Hepatocyte (in vitro differentiated cells): ENCODE results near the gene SFT2D1. TPM values are rescaled to one million over a fixed set of nuclear protein-coding genes. Genes with fewer than 3 reads are reported as not detected.

Source experiments
- DNase-seq: peaks from one replicate; pipeline ENCODE4 v3.0.0-alpha.2; 2016; ENCODE audit warnings: low spot score
- H2AFZ ChIP-seq: fragments of 200-600 bp; sonication (generic); 2 replicates; pipeline ENCODE4 v1.6.0; 2016; ENCODE audit warnings: antibody characterized with exemption, mild to moderate bottlenecking
- H3K27ac ChIP-seq: fragments of 200-600 bp; sonication (generic); 2 replicates; pipeline ENCODE4 v1.5.1; 2016; ENCODE audit warnings: mild to moderate bottlenecking
- H3K27me3 ChIP-seq: fragments of 200-600 bp; sonication (generic); 2 replicates; pipeline ENCODE4 v1.6.1; 2016
- H3K36me3 ChIP-seq: fragments of 200-600 bp; sonication (generic); replicated peaks from 2 replicates; pipeline ENCODE4 v1.5.1; 2016; ENCODE audit warnings: low read depth; ENCODE audit not compliant: insufficient read depth
- H3K4me1 ChIP-seq: fragments of 200-600 bp; sonication (generic); 2 replicates; pipeline ENCODE4 v1.5.1; 2016; ENCODE audit warnings: mild to moderate bottlenecking, moderate library complexity; ENCODE audit not compliant: insufficient read depth
- H3K4me2 ChIP-seq: fragments of 200-600 bp; sonication (generic); 2 replicates; pipeline ENCODE4 v1.6.0; 2016
- H3K4me3 ChIP-seq: fragments of 200-600 bp; sonication (generic); 2 replicates; pipeline ENCODE4 v1.5.1; 2016; ENCODE audit warnings: mild to moderate bottlenecking
- H3K79me2 ChIP-seq: fragments of 200-600 bp; sonication (generic); 2 replicates; pipeline ENCODE4 v1.6.0; 2017; ENCODE audit warnings: mild to moderate bottlenecking
- H3K9me2 ChIP-seq: fragments of 200-600 bp; sonication (generic); replicated peaks from 2 replicates; pipeline ENCODE4 v1.6.0; 2017; ENCODE audit warnings: mild to moderate bottlenecking; ENCODE audit not compliant: insufficient read depth
- H3K9me3 ChIP-seq: fragments of 200-600 bp; sonication (generic); 2 replicates; pipeline ENCODE4 v1.5.1; 2016; ENCODE audit warnings: low read depth, mild to moderate bottlenecking
- H4K20me1 ChIP-seq: fragments of 200-600 bp; sonication (generic); 2 replicates; pipeline ENCODE4 v1.6.0; 2016; ENCODE audit warnings: mild to moderate bottlenecking; ENCODE audit not compliant: insufficient read depth, poor library complexity, severe bottlenecking
- CTCF ChIP-seq: fragments of 200-600 bp; sonication (generic); IDR thresholded peaks from 2 replicates; pipeline ENCODE4 v1.5.1; 2016; ENCODE audit warnings: antibody characterized with exemption, mild to moderate bottlenecking; ENCODE audit not compliant: poor library complexity
- EZH2 ChIP-seq: fragments of 200-600 bp; sonication (generic); IDR thresholded peaks from 2 replicates; pipeline ENCODE4 v1.6.1; 2016; ENCODE audit warnings: antibody characterized with exemption, mild to moderate bottlenecking, borderline replicate concordance
- EZH2phosphoT487 ChIP-seq: fragments of 200-600 bp; sonication (generic); IDR thresholded peaks from one replicate; pipeline ENCODE4 v1.6.1; 2018; ENCODE audit warnings: antibody characterized with exemption, mild to moderate bottlenecking, low read depth, moderate library complexity; ENCODE audit not compliant: unreplicated experiment, severe bottlenecking
- WGBS: methylation state at CpG from one replicate; pipeline ENCODE4 v1.1.6; 2016; ENCODE audit warnings: low lambda C conversion rate; ENCODE audit errors: missing lambda C conversion rate; 5-methylcytosine and 5-hydroxymethylcytosine counted together
- polyA plus RNA-seq: library from polyadenylated mRNA; unstranded; fragments of >200 nt; fragmentation: Nextera tagmentation; extraction: Ambion mirVana; gene quantifications from 2 replicates; pipeline ENCODE4 v1.2.1, GENCODE V29; 2016
- total RNA-seq: library from RNA; depleted of rRNA; stranded (reverse); fragments of >200 nt; gene quantifications from 2 replicates; pipeline ENCODE4 v1.2.3, GENCODE V29; 2014

SFT2D1 gene
- total and polyA plus RNA-seq, 2 experiments from 2014 or later: 51.6 to 83.0 TPM

- H3K4me3 ChIP-seq: no peak overlapping the region
- no peaks in the 10 kb centered on the region for H3K9me2 ChIP-seq
- H3K4me2 ChIP-seq: no peak overlapping the region
- no peaks in the 10 kb centered on the region for H3K9me3 ChIP-seq
- H3K4me1 ChIP-seq: no peaks in the 10 kb centered on the region
- no peaks in the 10 kb centered on the region for H3K79me2 ChIP-seq
- H2AFZ ChIP-seq: no peak overlapping the region
- DNase-seq: no peak
- no peak for TF ChIP-seq CTCF
- no peak for TF ChIP-seq EZH2
- no peak for TF ChIP-seq EZH2phosphoT487
- no peak overlapping the region for H3K27ac ChIP-seq
- 90% methylated on average over 9 of the region's 9 CpGs for WGBS
- H4K20me1 ChIP-seq: no peaks in the 10 kb centered on the region
- H3K27me3 ChIP-seq: peaks cover 27% of the 10 kb centered on the region
- no peaks in the 10 kb centered on the region for H3K36me3 ChIP-seq
Measured at GRCh38 chr6:166271376-166271765, 71.0 kb downstream of the SFT2D1 start.

- H3K9me3 ChIP-seq: no peaks in the 10 kb centered on the region
- no peak overlapping the region for H3K4me3 ChIP-seq
- no peaks in the 10 kb centered on the region for H3K9me2 ChIP-seq
- peaks cover 27% of the 10 kb centered on the region for H3K27me3 ChIP-seq
- no peak overlapping the region for H3K4me2 ChIP-seq
- no peaks in the 10 kb centered on the region for H3K4me1 ChIP-seq
- H3K36me3 ChIP-seq: no peaks in the 10 kb centered on the region
- H2AFZ ChIP-seq: no peak overlapping the region
- H3K79me2 ChIP-seq: no peaks in the 10 kb centered on the region
- no peak overlapping the region for H3K27ac ChIP-seq
- no peak for DNase-seq
- 87% methylated on average over 10 of the region's 10 CpGs for WGBS
- TF ChIP-seq EZH2phosphoT487 (no peak), EZH2 (no peak), CTCF (no peak)
- no peaks in the 10 kb centered on the region for H4K20me1 ChIP-seq
Measured at GRCh38 chr6:166270706-166271375, 71.5 kb downstream of the SFT2D1 start.

Other genes with a start within 250 kb of the SFT2D1 start
- not detected in 2 replicates for gene TBXT, start 174.7 kb downstream of the SFT2D1 start, total RNA-seq
- gene TBXT, start 174.7 kb downstream of the SFT2D1 start, polyA plus RNA-seq: 0.13 TPM in 1 of 2 replicates, not detected in the other
- 0.77 and 1.0 TPM in 2 replicates for gene PRR18, start 34.2 kb downstream of the SFT2D1 start, total RNA-seq
- 0.77 and 1.5 TPM in 2 replicates for gene PRR18, start 34.2 kb downstream of the SFT2D1 start, polyA plus RNA-seq
- gene MPC1, start 40.4 kb upstream of the SFT2D1 start, total RNA-seq: 54.9 and 75.4 TPM in 2 replicates
- gene MPC1, start 40.4 kb upstream of the SFT2D1 start, polyA plus RNA-seq: 70.2 and 70.8 TPM in 2 replicates
- gene RAMACL, start 244.1 kb upstream of the SFT2D1 start, total RNA-seq: 1.1 and 1.6 TPM in 2 replicates
- gene RAMACL, start 244.1 kb upstream of the SFT2D1 start, polyA plus RNA-seq: 1.1 and 2.9 TPM in 2 replicates